Measurements from ENCODE around the gene EYS. TPM values are rescaled to one million over a fixed set of nuclear protein-coding genes. Genes with fewer than 3 reads are reported as not detected.

The EYS gene
- polyA plus RNA-seq, 1 of the 3 experiments (the other 2 are of a cell fraction), result 0.05 TPM

- CTCF ChIA-PET, result no interaction called here
- TF ChIP-seq MXI1 (IDR thresholded peaks at IDR 0.05; ENCODE audit: low read depth, low read length) (no peak), IRF3 (IDR thresholded peaks at IDR 0.05; ENCODE audit: low read depth, low read length) (no peak), MEF2A (IDR thresholded peaks at IDR 0.05; ENCODE audit: borderline replicate concordance, low read depth) (no peak), ZBTB33 (IDR thresholded peaks at IDR 0.05; ENCODE audit: borderline replicate concordance, low read depth) (no peak), FOXM1 (IDR thresholded peaks at IDR 0.05; ENCODE audit: low read depth) (no peak), GATA2 (CRISPR knock-in tag; IDR thresholded peaks at IDR 0.05) (no peak)
Measured at GRCh38 chr6:63743691-63744090, 1963.3 kb downstream of the EYS start.

GRCh38 chr6:63742060-63742459, 1965.0 kb downstream of the EYS start:
- POLR2A ChIA-PET, result no interaction called here
- CTCF ChIA-PET, result interaction anchor here (0.6 kb wide), 1 partner anchor 785 kb away, joined by 3 read pairs; no protein-coding TSS in a partner anchor
- H3F3A ChIP-seq (replicated peaks; ENCODE audit: insufficient read depth), result peaks cover 11% of the 10 kb centered on the region

More at GRCh38 chr6:63743691-63744090, 1963.3 kb downstream of the EYS start:
- Histone ChIP-seq H3K4me2 (no peak overlapping the region), H3K4me1 (ENCODE audit: control insufficient read depth in 1 of 2, insufficient read depth in 2 of 2, low read depth in 1 of 2, low read length in 1 of 2) (no peaks in the 10 kb centered on the region; a peak in 1 of 4 replicates), H3K9me2 (no peaks in the 10 kb centered on the region), H2AFZ (ENCODE audit: low read depth) (no peak overlapping the region), H3K27ac (ENCODE audit: low read depth in 2 of 2, low read length in 1 of 2) (no peak overlapping the region), H3K9me3 (no peaks in the 10 kb centered on the region), H3K27me3 (ENCODE audit: insufficient read depth) (no peaks in the 10 kb centered on the region), H3K36me3 (replicated peaks in 1 of 2; ENCODE audit: control insufficient read depth in 1 of 2, insufficient read depth in 2 of 2, low read length in 1 of 2) (no peaks in the 10 kb centered on the region), H3F3A (replicated peaks; ENCODE audit: insufficient read depth) (peaks cover 11% of the 10 kb centered on the region), H3K9ac (no peak overlapping the region), H3K4me3 (ENCODE audit: low read depth in 2 of 2, low read length in 1 of 2) (no peak overlapping the region), H3K79me2 (ENCODE audit: insufficient read depth) (no peaks in the 10 kb centered on the region), H4K20me1 (ENCODE audit: insufficient read depth) (no peaks in the 10 kb centered on the region)
- POLR2A ChIA-PET, result no interaction called here
- DNase-seq, result no peak

GRCh38 chr6:63740709-63741108, 1966.3 kb downstream of the EYS start:
- no peaks in the 10 kb centered on the region for H3K9me3 ChIP-seq
- H3K79me2 ChIP-seq (ENCODE audit: insufficient read depth), result no peaks in the 10 kb centered on the region
- POLR2A ChIA-PET, result no interaction called here
- no peaks in the 10 kb centered on the region for H3K9me2 ChIP-seq
- H4K20me1 ChIP-seq (ENCODE audit: insufficient read depth), result no peaks in the 10 kb centered on the region
- no peak overlapping the region for H3K4me3 ChIP-seq (ENCODE audit: low read depth in 2 of 2, low read length in 1 of 2)
- H2AFZ ChIP-seq (ENCODE audit: low read depth), result no peak overlapping the region
- H3F3A ChIP-seq (replicated peaks; ENCODE audit: insufficient read depth), result peaks cover 11% of the 10 kb centered on the region
- 3% methylated on average over 2 of the region's 2 CpGs for whole genome bisulfite sequencing (ENCODE audit: low lambda C conversion rate)
- H3K4me2 ChIP-seq, result peak overlapping the region; percentile 3; the same call in 1 of the 2 replicates
- peak; percentile 61; the same call in 1 of the 2 replicates for TF ChIP-seq FOXM1 (IDR thresholded peaks at IDR 0.05; ENCODE audit: low read depth)
- no peak for TF ChIP-seq NRF1 (IDR thresholded peaks at IDR 0.05; ENCODE audit: low read depth, low read length)
- no peak for TF ChIP-seq FOXJ3 (CRISPR knock-in tag; IDR thresholded peaks at IDR 0.05)
- peak; percentile 10; the same call in 1 of the 2 replicates for TF ChIP-seq RXRA (IDR thresholded peaks at IDR 0.05; ENCODE audit: borderline replicate concordance, low read depth)
- peak; percentile 85 for TF ChIP-seq PBX3 (IDR thresholded peaks at IDR 0.05)
- peak in 1 of 2 experiments; percentile 67; a peak in 1 of 4 replicates for TF ChIP-seq EP300 (IDR thresholded peaks at IDR 0.05; ENCODE audit: borderline replicate concordance in 1 of 2, low read depth in 1 of 2, low read length in 1 of 2)
- peak; percentile 72 for TF ChIP-seq JUND (IDR thresholded peaks at IDR 0.05)
- TF ChIP-seq NFIC (IDR thresholded peaks at IDR 0.05; ENCODE audit: borderline replicate concordance), result peak; percentile 91
- TF ChIP-seq TEAD4 (IDR thresholded peaks at IDR 0.05; ENCODE audit: borderline replicate concordance, insufficient read depth), result no peak
- peak; percentile 67 for TF ChIP-seq TCF12 (IDR thresholded peaks at IDR 0.05)
- peak; percentile 50; the same call in 1 of the 2 replicates for TF ChIP-seq POLR2AphosphoS5 (IDR thresholded peaks at IDR 0.05; ENCODE audit: low read depth, low read length)
- TF ChIP-seq FOSL2 (IDR thresholded peaks at IDR 0.05; ENCODE audit: borderline replicate concordance, low read depth), result peak; percentile 90
- no peak for TF ChIP-seq SMC3 (IDR thresholded peaks at IDR 0.05; ENCODE audit: low read depth, low read length)
- H3K27ac ChIP-seq (ENCODE audit: low read depth in 2 of 2, low read length in 1 of 2), result peak overlapping the region in 1 of 2 experiments; percentile 8; a peak in 1 of 4 replicates
- H3K36me3 ChIP-seq (replicated peaks in 1 of 2; ENCODE audit: control insufficient read depth in 1 of 2, insufficient read depth in 2 of 2, low read length in 1 of 2), result no peaks in the 10 kb centered on the region
- CTCF ChIA-PET, result interaction anchor here (1.5 to 2.1 kb wide), 2 partner anchors 12 to 24 kb away, joined by 4 to 7 read pairs; no protein-coding TSS in a partner anchor
- H3K4me1 ChIP-seq (ENCODE audit: control insufficient read depth in 1 of 2, insufficient read depth in 2 of 2, low read depth in 1 of 2, low read length in 1 of 2), result no peaks in the 10 kb centered on the region; a peak in 1 of 4 replicates
- DNase-seq, result no peak
- H3K9ac ChIP-seq, result no peak overlapping the region
- H3K27me3 ChIP-seq (ENCODE audit: insufficient read depth), result no peaks in the 10 kb centered on the region

More at GRCh38 chr6:63742060-63742459, 1965.0 kb downstream of the EYS start:
- no peak overlapping the region for H3K9ac ChIP-seq
- H3K4me2 ChIP-seq, result no peak overlapping the region
- TF ChIP-seq TEAD4 (IDR thresholded peaks at IDR 0.05; ENCODE audit: borderline replicate concordance, insufficient read depth) (no peak), ELF1 (IDR thresholded peaks at IDR 0.05) (no peak), MEF2A (IDR thresholded peaks at IDR 0.05; ENCODE audit: borderline replicate concordance, low read depth) (no peak), TAF1 (IDR thresholded peaks at IDR 0.05; ENCODE audit: borderline replicate concordance, low read depth, low read length) (no peak), RAD21 (IDR thresholded peaks at IDR 0.05; ENCODE audit: low read length) (no peak)
- H3K79me2 ChIP-seq (ENCODE audit: insufficient read depth), result no peaks in the 10 kb centered on the region
- H3K9me2 ChIP-seq, result no peaks in the 10 kb centered on the region
- no peaks in the 10 kb centered on the region for H3K27me3 ChIP-seq (ENCODE audit: insufficient read depth)
- H4K20me1 ChIP-seq (ENCODE audit: insufficient read depth), result no peaks in the 10 kb centered on the region
- H3K4me3 ChIP-seq (ENCODE audit: low read depth in 2 of 2, low read length in 1 of 2), result no peak overlapping the region
- no peak overlapping the region for H3K27ac ChIP-seq (ENCODE audit: low read depth in 2 of 2, low read length in 1 of 2)
- no peaks in the 10 kb centered on the region for H3K9me3 ChIP-seq
- H2AFZ ChIP-seq (ENCODE audit: low read depth), result no peak overlapping the region
- no peaks in the 10 kb centered on the region; a peak in 1 of 4 replicates for H3K4me1 ChIP-seq (ENCODE audit: control insufficient read depth in 1 of 2, insufficient read depth in 2 of 2, low read depth in 1 of 2, low read length in 1 of 2)
- DNase-seq, result no peak
- H3K36me3 ChIP-seq (replicated peaks in 1 of 2; ENCODE audit: control insufficient read depth in 1 of 2, insufficient read depth in 2 of 2, low read length in 1 of 2), result no peaks in the 10 kb centered on the region

Data from SK-N-SH (cell line).